HG03135 (cell line): ENCODE measurements around the gene RDH13.
"Not testable (repeated sequence)": the region's sequence is repeated elsewhere in the genome, so short reads cannot be mapped to it uniquely, and the experiment has no call there.

Experiments used
- ATAC-seq: cut with Tn5 transposase; IDR thresholded peaks from one replicate; pipeline ENCODE4 v1.9.1; 2021; ENCODE audit warnings: mild to moderate bottlenecking, moderate library complexity; ENCODE audit not compliant: unreplicated experiment

RDH13 gene

DNA sequence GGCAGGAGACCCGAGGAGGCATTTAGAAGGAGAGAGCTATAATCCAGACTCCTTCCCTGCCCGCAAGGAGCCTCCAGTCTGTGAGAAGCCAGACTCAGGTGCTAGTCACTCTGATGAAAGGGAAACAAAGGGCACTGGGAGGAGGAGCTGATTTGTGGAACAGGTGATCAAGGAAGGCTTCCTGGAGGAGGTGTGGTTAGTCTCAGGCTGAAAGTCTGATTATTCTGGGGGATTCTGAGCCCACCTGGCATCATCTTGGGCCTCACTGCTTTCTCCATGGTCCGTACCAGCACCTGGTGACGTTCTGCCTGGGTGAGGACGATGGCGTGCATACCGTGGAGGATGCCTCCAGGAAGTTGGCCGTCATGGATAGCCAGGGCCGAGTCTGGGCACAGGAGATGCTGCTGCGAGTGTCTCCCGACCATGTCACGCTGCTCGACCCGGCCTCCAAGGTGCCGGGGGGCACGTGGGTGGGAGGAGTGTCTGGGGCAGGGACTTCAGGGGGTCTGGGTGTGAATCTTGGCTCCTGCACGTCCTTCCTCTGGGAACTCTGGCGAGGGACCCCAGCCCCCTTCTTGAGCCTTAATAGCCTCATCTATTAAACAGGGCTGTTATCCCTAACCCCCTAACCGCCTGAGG lies 16.6 kb upstream of the RDH13 start:
- no peak for ATAC-seq

DNA sequence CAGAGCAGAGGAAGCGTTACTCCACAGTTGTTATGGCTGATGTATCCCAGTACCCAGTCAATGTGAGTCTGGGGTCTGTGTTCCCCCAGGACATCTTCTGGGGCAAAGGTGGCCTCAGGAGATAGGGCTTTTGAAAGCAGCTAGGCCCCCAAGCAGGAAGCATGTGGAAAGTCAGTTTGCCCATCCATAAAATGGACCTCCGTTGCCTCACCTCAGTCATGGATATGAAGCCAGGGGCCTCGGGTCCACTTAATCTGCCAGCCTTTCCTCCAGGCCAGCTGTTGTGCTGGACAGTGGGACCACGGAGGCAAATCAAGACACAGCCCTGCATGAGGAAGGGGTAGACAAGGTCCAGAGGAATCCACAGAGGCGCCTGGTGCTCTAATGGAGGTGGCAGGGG lies 16.0 kb upstream of the RDH13 start:
- ATAC-seq, result no peak

DNA sequence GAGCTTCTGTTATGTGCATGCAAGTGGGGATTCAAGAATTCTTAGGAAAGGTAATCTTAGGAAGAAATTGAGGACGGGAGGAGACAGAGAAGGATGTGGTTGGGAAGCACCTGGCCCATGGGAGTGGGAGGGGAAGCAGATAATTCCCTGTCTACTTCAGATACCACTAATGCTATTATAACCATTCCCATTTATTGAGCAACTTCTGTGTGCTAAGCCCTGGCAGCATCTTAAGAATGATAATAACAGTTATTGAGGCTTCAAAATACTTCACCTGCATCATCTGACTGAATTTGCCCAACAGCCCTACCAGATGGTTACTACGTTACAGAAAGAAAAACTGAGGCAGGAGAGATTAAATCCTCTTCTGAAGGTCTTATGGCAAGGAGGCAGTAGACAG lies 14.2 kb upstream of the RDH13 start:
- ATAC-seq, result no peak

DNA sequence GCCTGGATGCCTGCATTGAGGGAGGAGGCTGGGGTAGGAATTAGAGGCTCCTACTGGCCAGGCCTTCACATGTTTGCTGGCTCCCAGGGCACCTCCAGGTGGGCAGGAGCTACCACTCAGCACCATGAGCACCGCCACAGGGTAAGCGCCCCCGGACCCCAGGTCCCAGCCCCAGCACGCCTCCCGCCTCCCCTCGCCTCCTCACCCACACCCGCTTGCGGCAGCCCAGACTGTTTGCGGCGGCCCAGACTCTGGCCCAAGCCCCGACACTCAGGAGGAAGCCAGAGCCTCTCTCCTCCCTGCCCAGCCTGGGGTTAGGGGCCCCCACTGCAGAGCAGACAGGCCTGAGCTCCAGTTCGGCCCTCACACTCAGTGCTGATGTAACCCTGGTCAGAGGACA lies 13.4 kb upstream of the RDH13 start:
- ATAC-seq, result no peak

DNA sequence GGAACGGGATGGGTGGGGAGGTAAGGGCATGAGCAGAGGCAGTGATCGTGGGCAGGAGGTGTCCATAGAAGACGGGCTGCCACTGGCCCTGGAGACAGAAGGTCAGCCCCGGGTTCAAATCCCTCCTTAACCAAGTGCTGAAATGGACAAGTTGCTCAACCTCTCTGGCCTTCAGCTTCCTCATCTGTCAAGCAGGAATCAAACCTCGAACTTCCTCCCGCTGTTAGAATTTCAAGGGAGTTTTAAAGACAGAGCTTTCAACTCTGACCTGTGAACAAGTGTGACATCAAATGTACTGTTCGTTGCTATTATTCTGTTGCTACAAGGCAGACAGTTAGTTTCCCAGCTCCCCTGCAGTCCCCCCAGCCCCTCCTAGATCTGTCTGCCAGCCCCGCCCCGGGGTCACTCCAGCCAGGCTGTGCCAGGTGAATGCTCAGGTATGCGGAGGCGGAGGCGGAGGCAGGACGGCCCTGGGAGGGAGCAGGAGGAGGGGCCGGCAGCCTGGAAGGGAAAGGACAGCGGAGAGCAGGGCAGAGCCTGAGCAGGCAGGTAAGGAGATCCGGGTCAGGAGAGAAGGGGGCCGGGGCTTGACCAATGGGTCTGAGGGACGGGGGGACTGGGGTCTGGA lies 12.5 kb upstream of the RDH13 start, which contains the start of gene EPS8L1:
TSS of gene EPS8L1 (plus strand) at position 499 of the 628 bp plus-strand sequence. CDS start 576 bp downstream, outside the sequence.
- ATAC-seq, result no peak

DNA sequence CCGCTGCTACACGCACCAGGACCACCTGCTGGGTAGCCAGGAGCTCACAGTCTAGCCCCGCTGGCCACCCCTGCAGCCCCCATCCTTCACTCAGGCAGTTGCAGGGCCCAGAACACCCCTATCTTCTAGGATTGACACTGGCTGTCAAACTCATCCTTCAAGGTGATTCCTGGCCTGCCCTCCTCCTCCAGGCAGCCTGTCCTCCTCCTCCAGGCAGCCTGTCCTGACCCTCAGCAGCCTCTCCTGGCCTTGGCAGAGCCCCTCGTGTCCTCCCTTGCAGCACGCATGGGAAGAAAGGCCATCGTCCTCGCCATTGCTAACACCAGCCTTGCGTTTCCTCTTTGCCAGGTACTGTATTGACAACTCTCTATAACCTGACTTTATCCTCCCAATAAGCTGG lies 9.0 kb upstream of the RDH13 start:
- no peak for ATAC-seq

DNA sequence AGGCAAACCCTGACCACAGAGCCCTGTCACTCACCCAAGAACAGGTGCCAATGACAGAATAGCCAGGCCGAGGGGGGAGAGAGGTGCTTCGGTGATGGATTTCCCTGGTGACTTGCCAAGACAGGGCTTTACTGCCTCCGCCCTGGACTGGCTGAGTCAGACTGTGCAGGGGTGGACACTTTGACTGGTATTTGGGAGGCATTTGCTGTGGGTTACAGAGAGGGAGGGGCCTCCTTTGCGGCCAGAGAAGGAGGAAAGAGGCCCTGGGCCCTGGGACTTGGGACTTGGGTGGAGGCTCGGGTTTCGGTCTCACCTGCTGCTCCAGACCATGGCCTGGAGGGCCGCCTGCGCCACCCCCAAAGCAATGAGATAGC lies 8.2 kb upstream of the RDH13 start:
- no peak for ATAC-seq

DNA sequence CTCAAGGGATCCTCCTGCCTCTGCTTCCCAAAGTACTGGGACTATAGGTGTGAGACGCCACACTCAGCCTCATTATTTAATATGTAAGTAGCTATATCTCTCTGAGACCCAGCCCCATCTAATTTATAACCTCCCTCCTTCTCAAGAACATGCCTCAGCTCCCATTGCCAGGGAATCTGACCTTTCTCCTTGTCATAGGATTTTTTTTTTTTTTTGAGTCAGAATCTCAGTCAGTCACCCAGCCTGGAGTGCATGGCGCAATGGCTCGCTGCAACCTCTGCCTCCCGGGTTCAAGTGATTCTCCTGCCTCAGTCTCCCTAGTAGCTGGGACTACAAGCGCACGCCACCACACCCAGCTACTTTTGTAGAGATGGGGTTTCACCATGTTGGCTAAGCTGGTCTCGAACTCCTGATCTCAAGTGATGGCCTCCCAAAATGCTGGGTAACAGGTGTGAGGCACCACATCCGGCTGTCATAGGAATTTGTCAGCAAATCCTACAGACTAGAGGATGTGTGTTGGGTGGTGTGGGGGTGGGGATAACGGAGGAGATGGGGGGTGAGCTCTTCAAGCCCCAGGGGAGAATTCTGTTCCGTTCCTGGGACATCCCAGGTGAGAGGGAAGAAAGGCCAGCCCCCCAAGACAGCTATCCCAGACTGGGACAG lies 7.6 kb upstream of the RDH13 start:
- no peak for ATAC-seq

DNA sequence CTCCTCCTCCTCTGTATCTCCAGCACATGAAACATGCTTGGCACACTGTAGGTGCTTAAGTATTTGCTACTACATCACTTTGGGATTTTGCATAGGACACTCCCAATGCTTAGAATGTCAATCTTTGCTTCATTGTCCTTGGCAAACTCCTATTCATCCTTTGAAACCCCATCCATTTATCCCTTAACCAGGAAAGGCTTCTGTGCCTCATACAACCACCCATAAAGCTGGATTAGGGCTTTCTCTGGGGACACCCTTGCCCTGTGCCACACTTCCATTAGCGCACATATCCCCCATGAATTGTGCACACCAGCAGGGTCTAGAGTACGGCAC lies 6.9 kb upstream of the RDH13 start:
- no peak for ATAC-seq

DNA sequence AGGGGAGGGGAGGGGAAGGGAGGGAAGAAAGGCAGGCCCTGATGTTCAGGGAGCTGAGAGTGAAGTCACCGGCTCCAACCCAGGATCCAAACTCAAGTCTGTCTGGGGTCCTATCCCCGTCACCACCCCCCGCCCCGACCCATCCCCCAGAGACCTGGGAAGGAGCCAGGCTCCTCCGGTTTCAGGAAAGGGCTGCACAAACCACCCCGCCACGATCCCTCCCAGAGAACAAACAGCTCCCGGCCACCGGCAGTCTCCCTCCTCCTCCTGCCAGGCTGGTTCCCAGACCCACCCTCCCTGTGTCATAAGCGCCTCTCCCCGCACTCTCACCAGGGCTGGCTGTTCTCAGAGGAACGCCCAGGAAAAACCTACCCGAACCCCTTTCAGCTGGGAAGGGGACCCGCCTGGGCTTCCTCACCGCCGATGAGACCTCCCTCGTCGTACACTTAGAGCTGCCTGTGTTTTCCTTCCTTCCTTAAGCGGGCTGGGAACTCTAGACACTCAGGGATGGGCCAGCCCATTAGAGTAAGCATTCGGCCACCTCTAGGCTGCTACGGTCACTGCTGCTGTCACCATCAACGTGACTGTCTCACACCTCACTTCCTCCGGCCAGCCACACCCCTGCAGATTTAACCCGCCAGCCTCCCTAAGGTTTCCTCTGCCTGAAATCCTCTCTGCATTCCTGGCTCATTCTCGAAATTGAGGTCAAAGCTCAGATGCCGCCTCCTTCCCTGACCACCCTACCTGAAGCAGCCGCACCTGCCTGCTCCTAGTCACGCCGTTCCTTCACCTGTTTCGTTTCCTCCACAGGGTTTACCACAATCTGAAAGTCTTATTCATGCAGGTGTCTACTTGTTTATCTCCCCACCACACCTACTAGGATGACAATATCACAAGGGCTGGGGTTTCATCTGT lies 6.3 kb upstream of the RDH13 start:
- peak; percentile 48 for ATAC-seq

DNA sequence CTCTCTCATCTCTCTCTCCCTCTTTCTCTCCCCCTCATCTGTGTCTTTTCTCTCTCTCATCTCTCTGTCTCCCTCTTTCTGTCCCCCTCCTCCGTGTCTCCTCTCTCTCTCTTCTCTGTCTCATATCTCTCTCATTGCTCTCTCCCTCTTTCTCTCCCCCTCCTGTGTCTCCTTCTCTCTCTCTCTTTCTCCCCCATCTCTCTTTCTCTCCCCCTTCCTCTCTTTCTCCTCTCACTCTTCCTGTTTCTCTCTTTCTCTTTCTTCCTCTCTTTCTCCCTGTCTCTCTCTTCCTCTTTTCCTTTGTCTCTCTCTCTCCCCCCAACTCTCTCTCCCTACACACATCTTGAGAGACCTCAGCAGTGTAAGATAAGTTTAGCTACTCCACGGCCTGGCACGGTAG lies 4.9 kb upstream of the RDH13 start:
- no peak for ATAC-seq

DNA sequence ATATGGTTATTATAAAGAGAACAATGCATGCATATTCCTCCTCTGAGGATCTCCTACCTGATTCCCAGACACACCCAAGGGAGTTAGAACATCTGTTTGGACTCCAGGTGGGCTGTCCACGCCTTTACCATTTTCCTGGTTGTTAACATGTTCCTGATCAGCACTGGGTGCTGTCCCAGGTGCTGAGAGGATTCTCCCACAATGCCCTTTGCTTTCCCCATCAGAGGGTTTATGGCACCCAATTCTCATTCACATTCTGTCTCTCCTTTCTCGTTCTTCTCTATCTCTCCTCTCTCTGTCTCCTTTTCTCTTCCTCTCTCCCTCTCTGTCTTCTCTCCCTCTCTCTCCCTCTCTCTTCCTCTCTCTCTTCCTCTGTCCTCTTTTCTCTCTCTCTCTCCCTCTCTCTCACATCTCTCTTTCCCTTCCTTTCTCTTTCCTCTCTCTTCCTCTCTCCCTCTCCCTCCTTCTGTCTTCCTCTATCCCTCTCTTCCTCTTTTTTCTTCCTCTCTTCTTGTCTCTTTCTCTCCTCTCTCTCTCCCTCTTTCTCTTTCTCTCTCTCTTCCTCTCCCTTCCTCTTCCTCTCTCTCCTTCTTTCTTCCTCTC lies 3.3 kb upstream of the RDH13 start:
- no peak for ATAC-seq

DNA sequence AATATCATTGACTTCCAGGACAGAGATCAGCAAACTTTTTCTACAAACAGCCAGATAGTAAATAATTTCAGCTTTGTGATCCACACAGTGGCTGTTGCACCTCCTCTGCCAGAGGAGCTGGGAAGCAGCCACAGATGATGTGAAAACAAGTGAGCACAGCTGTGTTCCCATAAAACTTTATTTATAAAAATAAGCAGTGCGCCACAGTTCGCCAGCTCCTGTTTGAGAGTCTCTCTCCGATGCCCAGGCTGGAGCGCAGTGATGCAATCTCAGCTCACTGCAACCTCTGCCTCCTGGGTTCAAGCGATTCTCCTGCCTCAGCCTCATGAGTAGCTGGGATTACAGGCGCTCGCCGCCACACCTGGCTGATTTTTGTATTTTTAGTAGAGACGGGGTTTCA lies 2.6 kb upstream of the RDH13 start:
- ATAC-seq, result not testable (repeated sequence)

DNA sequence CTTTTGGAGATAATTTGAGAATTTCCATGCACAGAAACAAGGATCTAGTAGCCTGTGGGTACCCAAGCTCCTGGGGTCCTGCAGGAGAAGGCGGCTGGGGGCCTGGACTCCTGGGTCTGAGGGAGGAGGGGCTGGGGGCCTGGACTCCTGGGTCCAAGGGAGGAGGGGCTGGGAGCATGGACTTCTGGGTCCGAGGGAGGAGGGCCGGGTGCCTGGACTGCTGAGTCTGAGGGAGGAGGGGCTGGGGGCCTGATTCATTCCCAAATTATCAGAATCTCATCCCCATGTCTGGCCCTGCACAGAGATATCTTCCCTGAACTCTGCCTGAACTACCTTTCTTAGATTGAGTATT lies 520 bp upstream of the RDH13 start:
- ATAC-seq, result no peak

DNA sequence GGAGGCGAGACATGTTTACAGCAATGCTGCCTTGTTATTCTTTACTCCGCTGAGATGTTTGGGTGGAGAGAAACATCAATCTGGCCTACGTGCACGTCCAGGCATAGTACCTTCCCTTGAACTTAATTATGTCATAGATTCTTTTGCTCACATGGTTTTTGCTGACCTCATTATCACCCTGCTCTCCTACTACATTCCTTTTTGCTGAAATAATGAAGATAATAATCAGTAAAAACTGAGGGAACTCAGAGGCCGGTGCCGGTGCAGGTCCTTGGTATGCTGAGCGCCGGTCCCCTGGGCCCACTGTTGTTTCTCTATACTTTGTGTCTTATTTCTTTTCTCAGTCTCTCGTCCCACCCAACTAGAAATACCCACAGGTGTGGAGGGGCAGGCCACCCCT lies 2.7 kb downstream of the RDH13 start:
- not testable (repeated sequence) for ATAC-seq

DNA sequence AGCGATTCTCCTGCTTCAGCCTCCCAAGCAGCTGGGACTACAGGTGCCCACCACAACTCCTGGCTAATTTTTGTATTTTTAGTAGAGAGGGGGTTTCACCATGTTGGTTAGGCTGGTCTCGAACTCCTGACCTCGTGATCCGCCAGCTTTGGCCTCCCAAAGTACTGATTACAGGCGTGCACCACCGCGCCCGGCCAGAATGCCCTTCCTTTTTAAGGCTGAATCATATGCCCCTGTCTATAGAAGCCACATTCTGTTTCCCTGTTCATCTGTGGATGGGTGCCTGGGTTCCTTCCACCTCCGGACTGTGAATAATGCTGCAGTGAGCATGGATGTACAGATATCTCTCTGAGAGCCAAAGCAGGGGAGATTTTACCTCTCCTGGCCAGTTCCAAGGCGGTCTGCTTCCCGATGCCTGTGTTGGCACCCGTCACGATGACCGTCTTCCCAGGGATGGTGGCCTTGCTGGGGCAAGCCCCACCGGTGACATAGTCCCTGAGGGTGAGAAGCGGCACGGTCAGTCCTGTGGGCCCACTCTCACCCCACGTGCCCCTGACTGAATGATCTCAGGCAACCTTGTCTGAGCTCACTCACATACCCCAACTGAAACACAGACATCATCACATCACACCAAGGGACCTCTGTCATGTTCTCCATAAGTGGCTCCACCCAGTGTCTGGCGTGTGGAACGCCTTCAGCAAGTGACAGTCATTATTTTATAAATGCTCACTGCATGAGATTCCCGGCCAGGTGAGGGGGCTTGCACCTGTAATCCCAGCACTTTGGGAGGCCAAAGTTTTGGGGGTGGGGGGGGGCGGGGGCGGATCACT lies 4.0 kb downstream of the RDH13 start:
- no peak for ATAC-seq

DNA sequence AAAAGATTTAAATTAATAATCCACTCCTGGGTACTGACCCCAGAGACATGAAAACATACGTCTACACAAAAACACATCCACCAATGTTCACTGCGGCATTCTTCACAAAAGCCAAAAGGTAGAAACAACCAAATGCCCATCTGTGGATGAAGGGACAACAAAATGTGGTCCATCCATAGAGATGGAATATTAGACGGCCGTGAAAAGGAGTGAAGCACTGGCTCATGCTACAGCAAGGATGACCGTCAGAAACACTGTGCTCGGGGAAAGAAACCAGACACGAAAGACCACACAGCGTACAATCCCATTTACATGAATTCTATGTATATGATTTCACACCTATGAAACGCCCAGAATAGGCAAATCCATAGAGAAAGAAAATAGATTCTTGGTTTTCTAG lies 6.1 kb downstream of the RDH13 start:
- no peak for ATAC-seq

DNA sequence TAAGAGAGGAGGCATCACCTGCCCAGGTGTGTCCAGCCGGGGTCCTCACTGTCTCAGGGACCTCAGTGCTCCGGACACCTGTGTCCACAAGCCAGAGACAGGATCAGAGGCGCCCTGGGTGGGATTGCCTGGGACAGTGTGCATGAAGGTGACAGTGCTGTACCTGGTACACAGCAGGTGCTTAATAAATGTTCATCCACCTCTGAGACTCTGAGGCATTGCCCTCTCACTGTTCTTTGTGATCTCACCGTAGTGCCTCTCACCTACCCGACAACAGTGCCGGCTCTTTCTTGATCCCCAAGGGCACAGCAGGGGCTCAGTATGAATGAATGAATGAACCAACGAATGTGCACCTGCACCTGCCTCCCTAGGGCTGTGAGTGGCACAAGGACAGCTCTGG lies 9.2 kb downstream of the RDH13 start:
- ATAC-seq, result no peak

DNA sequence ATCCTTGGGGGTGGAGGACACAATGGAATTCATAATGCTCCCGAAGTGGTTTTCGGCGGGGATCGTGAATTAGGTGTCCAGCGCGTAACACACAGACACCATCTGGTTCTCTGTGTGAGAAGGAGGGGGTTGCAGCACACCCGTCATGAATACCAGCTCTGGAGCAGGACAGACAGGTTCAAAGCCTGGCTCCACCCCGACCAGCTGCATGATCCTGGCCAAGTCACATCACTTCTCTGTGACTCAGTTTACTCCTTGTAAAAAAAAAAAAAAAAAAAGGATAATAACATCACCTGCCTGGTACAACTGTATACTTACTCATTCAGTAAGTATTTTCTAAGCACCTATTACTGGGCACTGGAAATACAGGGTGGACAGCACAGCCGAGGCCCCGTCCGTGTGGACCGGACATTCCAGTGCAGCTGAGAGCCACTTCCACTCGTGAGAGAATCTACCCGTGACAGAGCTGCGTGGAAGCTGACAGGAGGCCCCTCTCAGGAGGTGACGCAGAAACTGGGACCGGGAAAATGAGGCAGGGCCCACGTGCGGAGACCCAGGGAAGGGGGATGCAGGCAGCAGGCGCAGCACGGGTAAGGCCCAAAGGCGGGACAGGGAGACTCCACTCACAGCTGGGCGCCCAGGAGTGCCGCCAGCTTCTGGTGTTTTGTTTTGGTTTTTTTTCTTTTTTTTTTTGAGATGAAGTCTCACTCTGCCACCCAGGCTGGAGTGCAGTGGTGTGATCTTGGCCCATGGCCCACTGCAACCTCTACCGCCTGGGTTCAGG lies 12.0 kb downstream of the RDH13 start:
- no peak for ATAC-seq

DNA sequence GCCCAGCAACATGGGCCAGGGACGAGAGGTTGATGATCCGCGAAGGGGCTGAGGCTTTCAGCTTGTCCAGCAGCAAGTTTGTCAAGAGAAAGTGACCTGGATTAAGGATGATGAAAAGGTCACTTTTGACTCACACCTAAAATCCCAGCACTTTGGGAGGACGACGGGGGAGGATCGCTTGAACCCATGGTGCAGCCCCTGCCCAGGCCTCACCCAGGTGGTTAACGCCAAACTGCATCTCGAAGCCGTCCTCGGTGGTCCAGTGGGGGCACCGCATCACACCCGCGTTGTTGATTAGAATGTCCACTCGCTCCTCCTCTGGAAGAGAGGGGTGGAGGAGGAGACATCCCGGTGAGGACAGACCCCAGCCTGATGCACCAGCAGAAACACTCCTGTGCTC lies 14.5 kb downstream of the RDH13 start:
- no peak for ATAC-seq
